Adrenal gland (tissue), 12 donors: ENCODE data around the gene SARS1. TPM values are rescaled to one million over a fixed set of nuclear protein-coding genes. Genes with fewer than 3 reads are reported as not detected.

ENCODE experiments used
- DNase-seq, 7 donors: peaks; one replicate each; pipeline ENCODE4 v3.0.0-alpha.2; 2019 to 2020
- H3K27ac ChIP-seq, 5 donors: fragments of 200-600 bp; sonication (generic) in 4 of 5; 1 replicate in 3 of 5; 2 replicates in 2 of 5; pipeline versions ENCODE4 v1.5.1 to v1.8.0; 2016 to 2020; ENCODE audit warnings: mild to moderate bottlenecking in 1 of 5
- H3K27me3 ChIP-seq: fragments of 200-600 bp; 2 replicates; pipeline ENCODE4 v1.8.0; 2021
- H3K36me3 ChIP-seq, 2 donors: fragments of 200-600 bp; replicated peaks in 1 of 2; 1 replicate in 1 of 2; 2 replicates in 1 of 2; pipeline versions ENCODE4 v1.5.1 to v1.8.0; 2018 to 2022
- H3K4me1 ChIP-seq, 2 donors: fragments of 200-600 bp; replicated peaks in 1 of 2; 1 replicate in 1 of 2; 2 replicates in 1 of 2; pipeline versions ENCODE4 v1.5.1 to v1.8.0; 2018 to 2021
- H3K4me3 ChIP-seq, 4 donors: fragments of 200-600 bp; sonication (generic) in 3 of 4; one replicate each; pipeline ENCODE4 v1.5.1; 2016 to 2018
- H3K9me3 ChIP-seq, 3 donors: fragments of 200-600 bp; sonication (generic) in 1 of 3; replicated peaks in 1 of 3; 1 replicate in 2 of 3; 2 replicates in 1 of 3; pipeline versions ENCODE4 v1.5.1 to v1.8.0; 2016 to 2021
- CTCF ChIP-seq, 6 experiments: fragments of 450-650 bp in 4 of 6; fragments of 200-600 bp in 2 of 6; sonication (generic) in 1 of 6; IDR thresholded peaks; 1 replicate in 5 of 6; 2 replicates in 1 of 6; pipeline versions ENCODE4 v1.5.1 to v1.8.0; 2016 to 2021; ENCODE audit warnings: antibody characterized with exemption in 6 of 6, mild to moderate bottlenecking in 2 of 6, moderate library complexity in 1 of 6
- POLR2A ChIP-seq, 2 donors: fragments of 450-650 bp; IDR thresholded peaks; one replicate each; pipeline ENCODE4 v1.6.1; 2017; ENCODE audit warnings: antibody characterized with exemption in 2 of 2, mild to moderate bottlenecking in 2 of 2, moderate library complexity in 1 of 2
- WGBS, 4 donors: extraction: QIAGEN DNeasy Blood & Tissue Kit in 2 of 4; methylation state at CpG; one replicate each; pipeline versions ENCODE4 v1.1.5 to v1.1.7; 2013 to 2017; 5-methylcytosine and 5-hydroxymethylcytosine counted together
- intact Hi-C, 2 donors: fragments of 100-400 bp; cut with DNase I; formaldehyde crosslinking; loops; one replicate each; pipeline versions ENCODE4 v1.14.1 to v1.15.0; 2022 to 2023
- polyA plus RNA-seq, 3 donors: library from polyadenylated mRNA; stranded (reverse); fragments of 200-250 nt in 2 of 3; fragments of 350-450 nt in 1 of 3; fragmentation: Illumina TruSeq in 1 of 3; extraction: RNeasy Lipid Tissue Mini Kit (QIAGEN cat#74804) in 1 of 3; gene quantifications; one replicate each; pipeline ENCODE4 v1.2.3, GENCODE V29; 2013 to 2014
- total RNA-seq, 9 donors: library from RNA; depleted of rRNA in 4 of 9; stranded (reverse); fragments of >200 nt in 4 of 9; fragments of 120-200 nt in 1 of 9; fragmentation: NEBNext Ultra II Directional in 1 of 9; extraction: Animal tissue kit (Norgen Biotek cat#: 25700) in 1 of 9; gene quantifications; one replicate each; pipeline versions ENCODE4 v1.1.0 to v1.2.4, GENCODE V29; 2013 to 2023
- donor health status: healthy with polysubstance abuse.
- donor health status: Bipolar disorder and iron deficiency.
- donor health status: DM: yes; HTN: yes; CAD: no.
- donor health status: DM: no; HTN: no; CAD: no.
- donor health status: DM: no; HTN: no; CAD: no.
- donor health status: DM: yes; HTN: yes; CAD: no.

Gene SARS1
- total and polyA plus RNA-seq, 12 donors = 64.3 to 216 (median 152) TPM

- H3K36me3 ChIP-seq = no peaks in the 10 kb centered on the region
- intact Hi-C loops = loop anchor here in 1 of 2 donors (5.0 kb wide), 1 partner anchor 52 kb away; no protein-coding TSS in a partner anchor
These were observed 55.7 kb downstream of the SARS1 start for GRCh38 chr1:109269212-109269980.

GRCh38 chr1:109269981-109270622 lies 56.4 kb downstream of the SARS1 start:
- no peaks in the 10 kb centered on the region for H3K36me3 ChIP-seq
- intact Hi-C loops = loop anchor here (5.0 to 10.0 kb wide), 3 partner anchors 53 to 265 kb away; partner anchors contain the start of genes GPR61 (in 2 of the 2) and SORT1 (in 1 of the 2)
- DNase-seq = no peak

More at GRCh38 chr1:109269212-109269980, 55.7 kb downstream of the SARS1 start:
- Histone ChIP-seq H3K4me3 (no peak overlapping the region), H3K27me3 (no peaks in the 10 kb centered on the region), H3K4me1 (no peaks in the 10 kb centered on the region), H3K27ac (no peak overlapping the region), H3K9me3 (no peaks in the 10 kb centered on the region)
- DNase-seq = peak in 1 of 7 donors; percentile 13
- no peak for TF ChIP-seq POLR2A (IDR thresholded peaks at IDR 0.05)
- 92 to 96% (median 94%) methylated on average over 11 to 33 of the region's 33 CpGs for WGBS, 4 donors

GRCh38 chr1:109270623-109271317 lies 57.1 kb downstream of the SARS1 start:
- Histone ChIP-seq H3K9me3 (no peaks in the 10 kb centered on the region), H3K27ac (no peak overlapping the region), H3K4me3 (no peak overlapping the region), H3K27me3 (no peaks in the 10 kb centered on the region), H3K4me1 (no peaks in the 10 kb centered on the region), H3K36me3 (no peaks in the 10 kb centered on the region)
- WGBS, 4 donors = 90 to 94% (median 94%) methylated on average over 17 to 20 of the region's 20 CpGs
- intact Hi-C loops = loop anchor here (5.0 to 10.0 kb wide), 2 partner anchors 127 to 264 kb away; partner anchors contain the start of genes GPR61 (in 2 of the 2) and SORT1 (in 1 of the 2)
- no peak for TF ChIP-seq CTCF (IDR thresholded peaks at IDR 0.05)
- no peak for TF ChIP-seq POLR2A (IDR thresholded peaks at IDR 0.05)
- DNase-seq = no peak

More at GRCh38 chr1:109269981-109270622, 56.4 kb downstream of the SARS1 start:
- TF ChIP-seq CTCF (IDR thresholded peaks at IDR 0.05) (no peak), POLR2A (IDR thresholded peaks at IDR 0.05) (no peak)
- Histone ChIP-seq H3K27me3 (no peaks in the 10 kb centered on the region), H3K9me3 (no peaks in the 10 kb centered on the region), H3K27ac (no peak overlapping the region), H3K4me3 (no peak overlapping the region), H3K4me1 (no peaks in the 10 kb centered on the region)
- WGBS, 4 donors = 92 to 99% (median 93%) methylated on average over 11 to 17 of the region's 17 CpGs

GRCh38 chr1:109271458-109271857 lies 57.7 kb downstream of the SARS1 start:
- Histone ChIP-seq H3K4me1 (no peaks in the 10 kb centered on the region), H3K27me3 (no peaks in the 10 kb centered on the region), H3K36me3 (no peaks in the 10 kb centered on the region), H3K9me3 (no peaks in the 10 kb centered on the region), H3K27ac (no peak overlapping the region), H3K4me3 (no peak overlapping the region)
- intact Hi-C loops = loop anchor here (5.0 to 10.0 kb wide), 2 partner anchors 126 to 263 kb away; partner anchors contain the start of genes GPR61 (in 2 of the 2) and SORT1 (in 1 of the 2)
- TF ChIP-seq CTCF (IDR thresholded peaks at IDR 0.05) (no peak), POLR2A (IDR thresholded peaks at IDR 0.05) (no peak)
- no peak for DNase-seq
- WGBS, 4 donors = 76 to 92% (median 87%) methylated on average over 3 to 6 of the region's 6 CpGs
